ENCODE results near the gene ANLN. TPM values are rescaled to one million over a fixed set of nuclear protein-coding genes. Genes with fewer than 3 reads are reported as not detected.
"Not testable (repeated sequence)": the region's sequence is repeated elsewhere in the genome, so short reads cannot be mapped to it uniquely, and the experiment has no call there.

The ANLN gene
- total and polyA plus RNA-seq, 2 experiments from 2014 or later = 8.2 to 31.3 TPM

GRCh38 chr7:36462551-36463137 lies 73.0 kb downstream of the ANLN start:
- TF ChIP-seq EZH2 (IDR thresholded peaks at IDR 0.05; ENCODE audit: borderline replicate concordance) = no peak
- Histone ChIP-seq H3K4me3 (no peak overlapping the region), H3K36me3 (replicated peaks; ENCODE audit: insufficient read depth, low read depth) (no peaks in the 10 kb centered on the region), H4K20me1 (ENCODE audit: insufficient read depth, poor library complexity, severe bottlenecking) (no peaks in the 10 kb centered on the region), H3K79me2 (no peaks in the 10 kb centered on the region), H3K27me3 (no peaks in the 10 kb centered on the region), H3K4me1 (ENCODE audit: insufficient read depth) (no peaks in the 10 kb centered on the region), H3K4me2 (no peak overlapping the region), H2AFZ (no peak overlapping the region), H3K27ac (no peak overlapping the region), H3K9me2 (replicated peaks; ENCODE audit: insufficient read depth) (no peaks in the 10 kb centered on the region), H3K9me3 (ENCODE audit: low read depth) (no peaks in the 10 kb centered on the region)
- 91% methylated on average over 6 of the region's 6 CpGs for WGBS (ENCODE audit: low lambda C conversion rate, missing lambda C conversion rate)
- DNase-seq (ENCODE audit: low spot score) = no peak

GRCh38 chr7:36464271-36464670 lies 74.6 kb downstream of the ANLN start:
- Histone ChIP-seq H3K9me3 (ENCODE audit: low read depth) (no peaks in the 10 kb centered on the region), H4K20me1 (ENCODE audit: insufficient read depth, poor library complexity, severe bottlenecking) (no peaks in the 10 kb centered on the region), H2AFZ (no peak overlapping the region), H3K4me2 (no peak overlapping the region), H3K4me1 (ENCODE audit: insufficient read depth) (no peaks in the 10 kb centered on the region), H3K27ac (no peak overlapping the region), H3K79me2 (no peaks in the 10 kb centered on the region), H3K9me2 (replicated peaks; ENCODE audit: insufficient read depth) (no peaks in the 10 kb centered on the region), H3K27me3 (no peaks in the 10 kb centered on the region), H3K4me3 (no peak overlapping the region), H3K36me3 (replicated peaks; ENCODE audit: insufficient read depth, low read depth) (no peaks in the 10 kb centered on the region)
- 94% methylated on average over 3 of the region's 3 CpGs for WGBS (ENCODE audit: low lambda C conversion rate, missing lambda C conversion rate)
- no peak for DNase-seq (ENCODE audit: low spot score)
- no peak for TF ChIP-seq EZH2 (IDR thresholded peaks at IDR 0.05; ENCODE audit: borderline replicate concordance)
- TF ChIP-seq EZH2phosphoT487 (IDR thresholded peaks at IDR 0.05; ENCODE audit: low read depth, severe bottlenecking, unreplicated experiment) = no peak
- no peak for TF ChIP-seq CTCF (IDR thresholded peaks at IDR 0.05; ENCODE audit: poor library complexity)

- H4K20me1 ChIP-seq (ENCODE audit: insufficient read depth, poor library complexity, severe bottlenecking); DNase-seq (ENCODE audit: low spot score); H3K27ac ChIP-seq; H3K79me2 ChIP-seq; H3K4me3 ChIP-seq; H3K9me3 ChIP-seq (ENCODE audit: low read depth); H3K4me1 ChIP-seq (ENCODE audit: insufficient read depth); H3K27me3 ChIP-seq; H3K9me2 ChIP-seq (replicated peaks; ENCODE audit: insufficient read depth); H3K36me3 ChIP-seq (replicated peaks; ENCODE audit: insufficient read depth, low read depth); H2AFZ ChIP-seq; H3K4me2 ChIP-seq: not testable (repeated sequence)
- WGBS (ENCODE audit: low lambda C conversion rate, missing lambda C conversion rate) = 71% methylated on average over 5 of the region's 5 CpGs
These were observed 76.3 kb downstream of the ANLN start for GRCh38 chr7:36466001-36466400.

GRCh38 chr7:36468370-36469101 lies 78.9 kb downstream of the ANLN start:
- no peak overlapping the region for H3K4me2 ChIP-seq
- no peak overlapping the region for H2AFZ ChIP-seq
- no peak overlapping the region for H3K27ac ChIP-seq
- no peaks in the 10 kb centered on the region for H3K27me3 ChIP-seq
- H3K9me3 ChIP-seq (ENCODE audit: low read depth) = no peaks in the 10 kb centered on the region
- no peaks in the 10 kb centered on the region for H3K79me2 ChIP-seq
- H4K20me1 ChIP-seq (ENCODE audit: insufficient read depth, poor library complexity, severe bottlenecking) = no peaks in the 10 kb centered on the region
- H3K9me2 ChIP-seq (replicated peaks; ENCODE audit: insufficient read depth) = no peaks in the 10 kb centered on the region
- H3K4me1 ChIP-seq (ENCODE audit: insufficient read depth) = no peaks in the 10 kb centered on the region
- no peak for TF ChIP-seq EZH2phosphoT487 (IDR thresholded peaks at IDR 0.05; ENCODE audit: low read depth, severe bottlenecking, unreplicated experiment)
- TF ChIP-seq CTCF (IDR thresholded peaks at IDR 0.05; ENCODE audit: poor library complexity) = no peak
- no peak for TF ChIP-seq EZH2 (IDR thresholded peaks at IDR 0.05; ENCODE audit: borderline replicate concordance)
- no peak overlapping the region for H3K4me3 ChIP-seq
- no peaks in the 10 kb centered on the region for H3K36me3 ChIP-seq (replicated peaks; ENCODE audit: insufficient read depth, low read depth)
- no peak for DNase-seq (ENCODE audit: low spot score)
- WGBS (ENCODE audit: low lambda C conversion rate, missing lambda C conversion rate) = 41% methylated on average over 2 of the region's 2 CpGs

All from hepatocyte (in vitro differentiated cells).